H54 (cell line): ENCODE measurements around the gene RNF223.

Source experiments
- DNase-seq: peaks from one replicate; pipeline ENCODE4 v3.0.0; 2011; ENCODE audit warnings: low spot score, mixed read lengths; ENCODE audit not compliant: insufficient read length
- FAIRE-seq: peaks from 3 replicates; lab custom pipeline; 2011; peaks lifted over from hg19 to GRCh38; lab: Jason Lieb, UNC
- POLR2A ChIP-seq: IDR thresholded peaks from 2 replicates; pipeline ENCODE4 v1.6.1; 2011; ENCODE audit warnings: low read depth, mild to moderate bottlenecking, low read length

The RNF223 gene

DNA sequence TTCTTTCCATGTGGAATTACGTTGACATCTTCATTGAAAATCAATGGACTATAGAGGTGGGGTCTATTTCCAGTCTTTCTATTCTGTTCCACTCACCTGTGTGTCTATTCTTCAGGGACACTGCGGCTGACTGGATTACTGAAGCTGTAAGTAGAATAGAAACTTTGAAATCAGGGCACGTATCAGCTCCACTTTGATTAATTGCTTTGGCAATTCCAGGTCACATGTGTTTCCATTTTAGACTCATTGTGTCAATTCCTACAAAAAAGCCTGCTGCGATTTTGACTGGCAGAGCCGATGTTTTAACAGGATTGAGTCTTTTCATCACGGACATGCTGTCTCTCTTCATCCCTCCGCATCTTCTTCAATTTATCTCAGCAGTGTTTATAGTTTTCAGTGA is 20.9 kb upstream of the RNF223 start:
- FAIRE-seq (no peak), DNase-seq (no peak)
- no peak for TF ChIP-seq POLR2A

GRCh38 chr1:1093610-1093943 is 19.5 kb upstream of the RNF223 start:
- DNase-seq (no peak), FAIRE-seq (no peak)
- TF ChIP-seq POLR2A = no peak

- no peak for TF ChIP-seq POLR2A
- DNase-seq (no peak), FAIRE-seq (no peak)
These were observed 18.9 kb upstream of the RNF223 start for GRCh38 chr1:1092894-1093609.

DNA sequence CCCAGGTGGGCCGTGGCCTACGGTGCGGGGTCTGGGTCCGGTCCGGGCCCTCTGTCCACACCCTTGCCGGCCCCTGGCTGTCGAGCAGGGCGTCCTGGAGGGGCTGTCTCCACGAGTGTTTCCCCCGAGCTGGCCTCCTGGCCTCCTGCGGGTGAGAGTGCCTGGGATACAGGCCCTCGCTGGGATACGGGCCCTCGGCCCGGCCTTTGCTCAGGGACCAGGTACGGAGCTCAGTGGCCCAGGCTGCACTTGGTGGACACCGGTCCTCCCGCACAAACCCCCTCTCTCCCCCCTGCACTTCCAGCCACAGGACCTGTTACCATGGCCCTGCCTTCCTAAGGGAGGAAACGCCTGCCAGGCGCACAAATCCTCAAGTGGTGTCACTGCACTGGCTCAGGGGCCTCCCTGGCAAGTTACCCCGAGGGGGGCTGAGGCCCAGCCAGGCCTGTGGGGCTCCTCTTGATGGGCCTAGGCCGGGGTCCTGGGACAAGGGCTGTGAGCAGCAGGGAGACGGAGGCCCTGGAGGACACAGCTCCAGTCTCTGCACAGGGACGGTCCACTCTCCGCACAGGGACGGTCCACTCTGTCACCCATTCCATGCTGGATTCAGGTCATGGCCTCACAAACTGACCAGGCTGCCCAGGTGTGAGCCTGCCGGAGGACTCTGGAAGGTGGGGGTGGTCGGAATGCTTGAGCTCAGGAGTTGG is 18.2 kb upstream of the RNF223 start:
- DNase-seq = no peak
- no peak for FAIRE-seq

GRCh38 chr1:1091344-1092148 is 17.4 kb upstream of the RNF223 start:
- FAIRE-seq (no peak), DNase-seq (no peak)
- no peak for TF ChIP-seq POLR2A

More for the DNA sequence above, 18.2 kb upstream of the RNF223 start:
- no peak for TF ChIP-seq POLR2A

DNA sequence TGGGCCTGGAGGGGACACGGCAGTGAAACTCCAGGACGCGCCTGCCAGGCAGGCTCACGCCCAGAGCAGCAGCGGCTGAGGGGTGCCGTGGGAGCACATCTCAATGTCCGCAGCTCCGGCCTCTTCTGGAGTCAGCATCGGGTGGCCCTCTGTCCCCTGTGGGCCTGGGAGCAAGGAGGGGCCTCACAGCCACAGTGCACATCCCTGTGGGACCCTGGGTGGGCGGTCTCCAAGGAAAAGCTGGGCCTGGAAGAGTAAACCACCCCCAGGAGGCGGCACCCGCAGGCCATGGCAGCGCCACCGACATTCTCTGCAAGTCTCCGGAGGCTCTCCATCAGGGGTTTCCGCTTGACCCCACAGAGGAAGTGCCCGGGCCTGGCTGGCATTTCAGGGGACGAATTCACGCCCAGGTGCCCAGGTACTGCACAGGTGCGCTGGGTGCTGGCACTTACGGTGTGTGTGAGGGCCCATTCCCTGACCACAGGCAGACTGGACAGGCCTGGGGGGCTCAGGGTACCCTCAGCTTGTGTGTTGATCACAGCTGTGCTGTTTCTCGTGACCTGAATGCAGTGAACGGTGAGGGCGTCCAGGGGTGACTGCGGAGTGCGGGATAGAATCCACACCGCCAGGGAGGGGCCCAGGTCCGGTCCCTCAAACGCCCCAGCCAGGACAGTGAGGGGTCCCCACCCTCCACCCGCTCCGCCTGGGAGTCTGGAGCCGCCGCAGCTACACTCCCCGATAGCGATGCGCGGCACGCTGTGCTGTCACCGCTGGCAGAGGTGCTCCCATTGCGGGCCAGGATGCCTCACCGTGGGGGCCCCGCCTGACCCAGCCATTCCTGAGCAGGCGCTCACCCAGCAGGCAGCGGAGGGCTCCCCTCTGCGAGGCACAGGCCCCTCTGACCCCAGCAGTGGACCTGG is 16.6 kb upstream of the RNF223 start:
- TF ChIP-seq POLR2A = no peak
- FAIRE-seq (no peak), DNase-seq (no peak)

DNA sequence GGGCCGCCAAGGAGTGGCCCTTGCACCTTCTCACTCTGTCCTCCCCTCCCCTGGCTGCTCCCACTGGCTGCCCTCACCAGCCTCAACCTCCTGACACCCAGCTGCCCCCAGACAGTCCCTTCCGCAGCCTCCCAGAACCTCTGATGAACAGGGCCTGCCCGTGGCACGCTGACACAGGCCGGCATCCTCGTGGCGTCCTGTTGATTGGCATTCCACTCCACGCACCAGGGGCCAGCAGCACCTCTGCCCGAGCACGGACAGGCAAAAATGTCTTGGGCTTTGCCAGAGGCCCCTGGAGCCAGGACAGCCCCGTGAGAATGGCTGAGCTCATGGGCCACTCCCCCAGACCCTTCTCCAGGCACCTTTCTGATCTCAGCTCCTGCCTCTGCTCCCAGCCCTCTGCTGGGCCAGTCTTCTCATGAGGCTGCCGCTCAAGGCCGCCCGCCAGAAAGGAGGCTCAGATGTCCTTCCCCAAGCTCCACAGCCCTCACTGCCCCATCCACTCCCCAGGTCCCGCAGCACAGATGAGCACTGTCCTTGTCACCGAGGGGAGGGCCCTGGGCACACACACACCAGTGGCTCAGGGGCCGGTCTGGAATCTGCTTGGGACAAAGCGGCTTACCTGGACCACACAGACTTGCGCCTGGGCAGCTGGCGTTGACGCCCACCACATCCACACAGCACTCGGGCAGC is 15.8 kb upstream of the RNF223 start:
- FAIRE-seq = no peak
- no peak for DNase-seq
- TF ChIP-seq POLR2A = no peak

DNA sequence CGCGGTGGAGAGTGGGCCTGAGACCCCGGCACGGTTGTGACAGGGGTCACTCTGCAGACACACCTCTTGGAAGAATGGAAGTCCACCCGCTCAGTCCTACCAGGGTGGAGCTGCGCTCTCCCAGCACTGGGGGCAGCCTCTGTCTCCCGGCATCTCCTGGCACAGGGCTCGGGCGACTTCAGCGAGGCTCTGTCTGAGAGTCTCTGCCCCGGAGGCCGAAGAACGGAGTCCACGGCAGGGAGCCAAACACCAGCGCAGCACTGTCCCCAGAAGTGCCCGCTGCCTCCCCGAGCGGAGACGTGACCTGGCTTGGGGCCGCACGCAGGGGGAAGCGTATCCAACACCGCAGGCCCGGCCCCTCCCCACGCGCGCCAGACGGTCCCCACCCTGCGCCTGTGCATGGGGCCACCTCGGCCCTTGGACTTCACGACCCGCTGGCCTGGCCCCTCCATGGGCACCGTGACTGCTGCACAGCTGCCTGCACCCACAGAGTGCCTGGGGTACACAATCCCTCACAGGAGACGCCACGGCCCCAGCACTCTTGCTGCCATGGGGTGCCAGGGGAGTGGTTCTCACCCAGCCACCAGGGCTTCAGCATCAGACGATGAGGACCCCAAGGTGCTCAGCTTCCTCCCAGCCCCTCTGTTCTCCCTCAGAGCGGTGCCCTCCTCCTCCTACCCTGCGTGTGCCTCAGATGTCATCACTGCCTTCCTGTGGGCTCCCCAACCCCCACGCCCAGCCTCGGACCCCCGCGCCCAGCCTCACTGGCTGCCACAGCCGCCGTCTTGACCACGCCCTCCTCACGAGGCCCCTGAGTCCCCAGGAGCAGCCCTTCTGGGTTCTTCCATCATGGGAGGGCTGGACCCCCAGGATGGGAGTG is 14.9 kb upstream of the RNF223 start:
- no peak for DNase-seq
- TF ChIP-seq POLR2A = no peak
- FAIRE-seq = no peak

- no peak for DNase-seq
- no peak for FAIRE-seq
- TF ChIP-seq POLR2A = no peak
These were observed 14.1 kb upstream of the RNF223 start for GRCh38 chr1:1088029-1088800.

DNA sequence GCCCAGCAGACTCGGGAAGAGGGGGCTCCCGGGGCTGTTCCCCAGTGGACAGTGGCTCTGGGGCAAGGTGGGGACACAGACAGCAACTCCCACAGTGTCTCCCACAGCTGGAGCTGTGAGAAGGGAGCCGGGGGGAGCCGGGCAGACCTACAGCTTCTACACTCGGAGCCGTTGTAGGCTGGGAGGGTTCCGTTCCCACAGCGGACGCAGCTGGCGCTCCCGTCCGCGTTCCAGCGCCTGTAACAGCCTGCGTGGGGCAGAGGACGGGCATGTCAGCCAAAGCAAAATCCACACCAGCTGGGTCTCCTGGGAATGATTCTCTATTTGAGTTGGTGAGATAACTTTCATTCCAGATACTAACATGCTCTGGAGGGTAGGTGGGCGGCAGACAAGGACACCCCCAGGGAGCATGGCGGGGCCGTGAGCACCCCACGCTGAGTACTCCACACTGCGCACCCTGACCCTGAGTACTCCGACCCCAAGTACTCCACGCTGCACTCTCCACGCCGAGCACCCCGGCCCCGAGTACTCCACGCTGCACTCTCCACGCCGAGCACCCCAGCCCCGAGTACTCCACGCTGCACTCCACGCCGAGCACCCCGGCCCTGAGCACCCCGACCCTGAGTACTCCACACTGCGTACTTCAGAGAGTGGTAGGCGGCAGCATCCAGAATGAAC is 13.4 kb upstream of the RNF223 start:
- FAIRE-seq (no peak), DNase-seq (no peak)
- no peak for TF ChIP-seq POLR2A

- FAIRE-seq = no peak
- DNase-seq = no peak
- TF ChIP-seq POLR2A = no peak
These were observed 12.8 kb upstream of the RNF223 start for GRCh38 chr1:1086911-1087341.
